GM19397 (cell line): ENCODE measurements around the gene ASPDH.
A peak's percentile ranks its signal among the peaks of the same experiment; 100 is the strongest.

Experiments used
- ATAC-seq: cut with Tn5 transposase; IDR thresholded peaks from one replicate; pipeline ENCODE4 v1.9.1; 2021; ENCODE audit warnings: mild to moderate bottlenecking, moderate library complexity; ENCODE audit not compliant: unreplicated experiment

Gene ASPDH

DNA sequence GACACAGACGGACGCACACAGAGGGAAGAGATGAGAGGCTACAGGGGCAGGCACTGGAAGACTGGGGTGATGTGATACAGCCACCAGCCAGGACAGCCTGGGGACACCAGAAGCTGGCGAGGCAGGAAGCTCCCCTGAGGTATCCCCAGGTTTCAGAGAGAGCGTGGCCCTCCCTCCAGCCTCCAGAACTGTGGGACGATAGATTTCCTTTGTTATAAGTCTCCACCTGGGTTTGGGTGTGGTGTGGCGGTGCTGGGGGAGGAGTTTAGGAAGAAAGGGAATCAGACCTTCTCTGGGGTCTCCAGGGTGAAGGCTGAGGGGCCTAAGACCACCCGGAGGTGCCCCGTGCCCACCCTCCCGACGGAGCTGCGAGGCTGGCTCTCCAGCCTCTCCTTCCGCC lies 2.7 kb upstream of the ASPDH start:
- ATAC-seq: no peak

DNA sequence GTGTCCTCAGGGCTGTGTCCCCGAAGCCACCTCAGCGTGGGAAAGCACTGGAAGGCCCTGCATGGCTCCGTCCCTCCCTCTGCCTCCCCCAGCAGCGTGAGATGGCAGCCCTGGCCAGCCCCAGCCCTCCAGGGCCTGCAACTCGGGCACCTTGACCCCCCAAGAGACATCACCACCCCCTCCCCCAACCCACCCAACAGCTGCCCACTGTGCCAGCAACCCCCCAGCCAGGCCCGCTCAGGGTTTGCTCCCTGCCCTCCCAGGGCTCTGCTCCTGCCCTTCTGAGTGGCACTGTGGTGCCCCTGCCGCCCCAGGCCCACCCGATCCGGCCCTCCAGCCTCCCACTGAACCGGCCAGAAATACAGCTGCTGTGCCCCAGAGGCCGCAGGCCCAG lies 1.5 kb upstream of the ASPDH start:
- no peak for ATAC-seq

DNA sequence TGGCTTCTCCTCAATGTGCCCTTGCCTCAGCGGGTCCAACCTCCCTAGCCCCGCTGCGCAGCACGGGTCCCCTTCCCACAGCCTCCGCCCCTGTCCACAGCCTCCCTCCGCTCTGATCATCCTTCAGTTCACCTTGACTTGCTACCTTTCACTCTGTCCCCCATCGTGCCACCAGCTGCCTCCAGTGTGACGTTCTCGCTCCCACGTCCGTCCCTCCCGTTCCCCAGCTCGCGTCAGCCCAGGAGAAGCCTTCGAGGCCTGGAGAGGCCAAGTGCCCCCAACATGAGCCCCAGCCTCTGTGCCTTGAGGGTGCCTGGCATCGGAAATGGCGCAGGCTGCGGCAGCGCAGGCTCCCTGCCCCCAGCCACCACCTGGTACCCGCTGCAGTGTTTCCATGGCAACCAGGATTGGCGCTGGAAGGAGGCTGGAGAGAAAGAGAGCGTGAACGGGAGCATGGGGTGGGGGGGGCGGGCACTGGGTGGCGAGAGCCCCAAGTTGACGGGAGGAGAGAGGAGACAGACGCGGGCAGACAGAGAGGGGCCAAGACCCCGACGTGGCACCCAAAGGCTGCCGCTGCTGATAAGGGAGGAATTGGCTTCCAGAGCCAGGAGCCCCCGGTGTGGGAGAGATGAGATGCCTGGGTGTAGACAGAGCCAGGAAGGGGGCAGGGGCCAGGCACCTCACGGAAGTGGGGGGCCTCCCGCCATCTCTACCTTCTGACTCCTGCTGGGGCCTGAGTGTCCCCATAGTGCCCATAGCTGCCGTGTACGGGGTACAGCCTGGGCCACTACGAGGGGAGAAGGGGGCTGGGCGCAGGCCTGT lies 844 bp upstream of the ASPDH start:
- ATAC-seq: no peak

DNA sequence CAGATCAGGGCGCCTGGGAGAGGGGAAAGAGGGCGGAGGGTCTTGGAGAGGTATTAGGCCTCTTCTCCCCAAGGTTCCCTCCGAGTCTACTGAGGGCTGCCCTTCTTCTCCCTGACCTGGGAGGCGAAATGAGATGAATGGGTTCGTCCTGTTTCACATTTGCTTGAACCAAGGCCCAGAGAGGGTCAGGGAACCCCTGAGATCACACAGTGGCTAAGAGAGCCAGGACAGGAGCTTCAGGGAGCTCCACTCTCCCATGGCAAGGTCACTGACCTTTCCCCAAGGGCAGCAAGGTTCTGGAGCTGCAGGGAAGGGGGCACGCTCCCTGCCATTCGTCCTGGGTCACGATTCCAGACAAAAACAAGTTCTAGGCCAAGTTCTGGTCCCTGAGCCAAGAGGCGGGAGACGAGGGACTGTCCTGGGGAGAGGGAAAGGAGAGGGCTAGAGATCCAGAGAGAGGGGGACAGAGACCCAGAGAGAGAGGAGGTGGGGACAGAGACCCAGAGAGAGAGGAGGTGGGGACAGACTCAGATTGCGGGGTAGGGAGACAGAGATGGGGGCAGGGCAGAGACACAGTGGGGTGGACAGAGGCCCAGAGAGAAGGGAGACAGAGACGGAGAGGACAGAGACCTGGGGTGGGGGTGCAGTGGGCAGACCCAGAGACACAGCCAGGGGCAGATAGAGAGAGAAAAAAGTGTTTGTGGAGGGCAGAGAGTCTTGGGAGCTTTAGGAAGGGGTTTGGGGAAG lies 541 bp downstream of the ASPDH start:
- no peak for ATAC-seq

DNA sequence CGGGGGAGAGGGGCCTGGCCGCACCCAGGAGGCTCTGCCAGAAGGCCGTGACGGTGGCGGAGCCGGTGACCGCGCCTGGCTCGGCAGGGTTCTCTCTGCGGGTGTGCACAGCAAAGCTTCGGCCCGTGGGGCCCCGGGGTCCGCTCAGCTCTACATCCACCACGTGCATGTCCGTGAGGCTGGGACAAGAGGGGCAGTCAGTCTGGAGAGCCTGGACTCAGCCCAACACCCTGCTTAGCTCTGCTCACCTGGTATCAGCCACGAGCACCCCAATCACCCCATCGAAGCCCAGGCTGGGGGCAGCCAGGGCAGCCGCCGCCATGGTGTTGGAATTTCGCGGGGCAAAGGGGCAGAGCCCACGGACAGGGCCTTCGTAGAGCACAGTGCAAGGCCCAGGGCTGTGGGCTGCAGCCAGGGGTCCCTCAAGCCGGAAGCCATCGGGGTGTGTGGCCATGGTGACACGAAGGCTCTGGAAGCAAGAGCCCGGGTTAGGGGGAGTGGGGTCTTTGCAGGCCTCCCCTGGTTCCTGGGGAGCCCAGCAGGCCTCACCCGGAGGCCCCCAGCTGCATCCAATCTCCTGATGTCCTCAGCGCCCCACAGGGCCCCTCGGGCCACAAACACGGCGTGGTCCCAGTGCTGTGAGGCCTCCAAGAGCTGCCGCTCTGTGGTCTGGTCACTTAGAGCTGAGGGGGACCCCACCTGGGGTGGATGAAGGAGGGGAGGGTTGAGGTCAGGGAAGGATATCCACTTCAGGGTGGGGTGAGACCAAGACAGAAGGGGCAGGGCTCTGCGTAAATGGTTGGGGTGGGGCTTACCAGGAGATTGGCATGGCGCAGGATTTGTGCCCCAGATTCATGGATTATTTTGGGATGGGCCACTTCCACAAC lies 1.4 kb downstream of the ASPDH start:
- no peak for ATAC-seq

DNA sequence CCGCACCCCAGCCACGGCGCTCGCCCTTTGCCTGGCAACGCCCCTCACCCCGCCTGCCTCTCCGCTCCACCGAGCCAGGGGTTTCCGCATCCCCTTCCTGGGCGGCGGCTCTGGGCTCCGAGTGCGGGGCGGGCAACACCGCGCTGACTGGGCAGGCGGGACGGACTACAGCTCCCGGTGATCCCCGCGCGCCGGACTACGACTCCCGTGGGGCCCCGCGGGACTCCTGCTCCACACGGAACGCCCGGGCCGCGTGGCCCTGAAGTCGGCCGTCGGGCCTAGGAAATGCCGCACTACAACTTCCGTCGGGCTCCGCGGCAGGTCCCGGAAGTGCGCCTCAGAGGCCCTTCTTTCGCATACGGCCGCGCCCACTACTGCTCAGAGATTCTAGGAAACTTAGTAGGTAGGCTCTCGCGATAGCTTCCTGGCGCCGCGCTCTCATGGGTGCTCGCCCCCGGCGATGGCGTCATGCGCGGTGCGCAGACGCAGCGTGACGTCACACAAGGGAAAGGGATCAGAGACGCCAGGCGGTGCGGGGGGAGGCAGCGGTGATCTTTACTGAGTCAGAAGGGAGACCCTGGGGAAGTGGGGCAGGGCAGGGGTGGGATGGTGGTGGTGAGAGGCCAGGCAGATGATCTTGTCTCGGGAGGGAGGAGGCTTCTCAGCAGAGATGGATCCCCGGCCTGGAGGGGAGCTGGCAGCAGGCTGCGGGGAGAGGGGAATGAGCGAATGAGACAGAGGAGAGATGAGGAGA lies 2.5 kb downstream of the ASPDH start, which contains the start of gene JOSD2:
Gene JOSD2, minus strand, starts transcription at position 123 of the 754 bp plus-strand sequence. CDS start 760 bp downstream, outside the sequence.
- ATAC-seq: peak; percentile 92

DNA sequence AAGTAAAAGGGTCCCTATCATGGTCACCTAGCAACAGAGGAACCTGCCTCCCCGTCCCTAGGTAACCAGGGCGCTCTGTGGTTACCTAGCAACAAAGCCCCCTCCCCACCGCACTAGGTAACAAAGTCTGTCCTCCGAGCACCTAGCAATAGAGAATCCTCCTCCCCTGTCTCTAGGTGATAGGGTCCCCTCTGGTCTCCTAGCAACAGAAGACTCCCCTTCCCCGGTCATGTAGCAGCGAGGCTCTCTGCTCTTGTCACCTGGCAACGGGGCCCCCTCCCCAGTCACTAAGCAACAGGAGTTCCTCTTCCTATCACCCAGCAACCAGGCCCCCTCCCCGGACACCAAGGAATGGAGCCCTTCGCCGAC lies 3.0 kb downstream of the ASPDH start:
- ATAC-seq: no peak

DNA sequence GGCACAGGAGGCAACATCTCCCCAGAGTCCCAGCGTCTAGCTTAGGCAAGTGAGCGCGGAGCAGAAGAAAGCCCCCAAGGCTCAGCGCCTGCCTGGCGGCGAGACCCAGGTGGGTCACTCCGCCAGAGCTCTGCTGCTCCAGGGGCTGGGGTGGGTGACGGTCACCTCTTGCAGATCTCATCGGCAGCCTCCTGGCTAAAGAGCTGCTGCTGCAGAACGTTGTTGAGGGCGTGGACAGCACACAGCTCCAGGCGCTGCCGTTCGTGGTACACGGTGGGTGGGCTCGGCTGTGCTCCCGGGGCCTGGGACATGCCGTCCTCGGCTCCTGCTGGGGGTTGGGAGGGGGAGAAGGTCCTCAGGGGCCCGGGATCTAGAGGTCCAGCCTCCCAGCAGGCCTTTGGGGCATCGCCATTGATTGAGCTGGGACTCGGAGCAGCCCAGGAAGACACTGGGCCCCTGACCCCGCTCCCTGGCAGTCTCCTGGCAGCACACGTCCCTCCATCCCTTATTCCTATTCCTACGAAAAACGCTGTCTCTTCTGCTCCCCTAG lies 3.5 kb downstream of the ASPDH start:
- ATAC-seq: no peak

DNA sequence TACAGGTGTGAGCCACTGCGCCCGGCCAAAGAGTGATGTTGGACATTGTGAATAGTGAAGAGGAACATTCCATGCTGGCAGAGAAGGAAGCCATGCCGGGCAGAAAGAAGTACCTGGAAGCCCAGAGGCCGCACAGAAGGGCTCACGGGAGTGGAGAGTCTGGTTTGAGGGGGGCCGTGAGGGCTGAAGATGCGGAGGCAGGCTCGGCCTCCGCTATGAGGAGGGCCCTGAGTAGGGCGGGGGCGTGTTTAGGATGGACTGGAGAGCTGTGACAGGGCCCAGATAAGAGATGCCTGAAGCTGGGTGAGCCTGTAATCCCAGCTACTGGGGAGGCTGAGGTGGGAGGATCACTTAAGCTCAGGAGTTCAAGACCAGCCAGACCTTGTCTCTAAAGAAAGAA lies 4.3 kb downstream of the ASPDH start:
- ATAC-seq: no peak

DNA sequence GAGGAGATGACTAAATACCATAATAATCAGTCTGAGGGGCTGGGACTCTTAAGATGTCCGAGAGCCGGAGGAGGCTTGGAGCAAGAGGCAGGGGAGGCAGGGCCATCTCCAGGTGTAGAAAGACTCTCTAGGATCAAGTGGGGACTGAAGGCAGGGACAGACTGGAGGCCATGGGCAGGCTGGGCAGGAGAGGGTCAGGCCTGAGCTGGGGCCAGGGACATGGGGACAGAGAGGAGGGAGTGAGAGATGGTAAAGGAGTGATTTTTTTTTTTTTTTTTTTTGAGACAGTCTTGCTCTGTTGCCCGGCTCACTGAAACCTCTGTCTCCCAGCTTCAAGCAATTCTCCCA lies 4.9 kb downstream of the ASPDH start:
- no peak for ATAC-seq

DNA sequence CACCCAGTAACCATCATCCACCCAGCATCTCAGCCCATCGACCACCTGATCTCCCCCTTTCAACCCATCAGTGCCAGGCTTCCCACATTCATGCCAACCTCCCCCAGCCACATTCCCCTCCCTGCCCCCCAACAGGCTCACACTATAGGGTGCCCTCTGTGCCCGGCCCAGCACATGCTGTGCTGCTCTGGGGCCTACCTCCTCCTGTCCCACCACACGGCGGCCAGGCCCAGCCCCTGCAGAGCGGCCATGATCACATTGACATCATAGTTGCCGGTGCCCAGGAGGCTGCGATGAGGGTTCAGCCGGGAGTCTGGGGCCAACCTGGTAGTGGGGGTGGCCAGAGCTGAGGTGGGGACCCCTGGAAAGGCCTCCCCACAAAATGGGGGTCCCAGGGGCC lies 6.3 kb downstream of the ASPDH start:
- no peak for ATAC-seq

DNA sequence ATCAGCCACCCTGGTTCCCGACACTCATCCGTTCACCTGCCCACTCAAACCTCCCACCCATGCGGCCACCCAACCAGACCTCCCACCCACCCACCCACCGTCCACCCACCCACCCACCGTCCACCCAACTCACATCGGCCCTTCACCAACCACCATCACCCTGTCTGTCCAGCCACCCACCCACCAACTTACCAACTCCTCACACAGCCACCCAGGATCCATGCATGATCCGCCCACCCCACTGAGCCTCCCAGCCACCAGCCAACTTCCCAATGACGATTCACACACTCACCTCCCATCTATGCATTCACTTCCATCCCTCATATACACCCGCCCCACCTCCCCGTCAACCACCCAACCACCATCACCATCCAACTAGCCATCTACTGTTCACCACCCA lies 7.0 kb downstream of the ASPDH start:
- no peak for ATAC-seq

DNA sequence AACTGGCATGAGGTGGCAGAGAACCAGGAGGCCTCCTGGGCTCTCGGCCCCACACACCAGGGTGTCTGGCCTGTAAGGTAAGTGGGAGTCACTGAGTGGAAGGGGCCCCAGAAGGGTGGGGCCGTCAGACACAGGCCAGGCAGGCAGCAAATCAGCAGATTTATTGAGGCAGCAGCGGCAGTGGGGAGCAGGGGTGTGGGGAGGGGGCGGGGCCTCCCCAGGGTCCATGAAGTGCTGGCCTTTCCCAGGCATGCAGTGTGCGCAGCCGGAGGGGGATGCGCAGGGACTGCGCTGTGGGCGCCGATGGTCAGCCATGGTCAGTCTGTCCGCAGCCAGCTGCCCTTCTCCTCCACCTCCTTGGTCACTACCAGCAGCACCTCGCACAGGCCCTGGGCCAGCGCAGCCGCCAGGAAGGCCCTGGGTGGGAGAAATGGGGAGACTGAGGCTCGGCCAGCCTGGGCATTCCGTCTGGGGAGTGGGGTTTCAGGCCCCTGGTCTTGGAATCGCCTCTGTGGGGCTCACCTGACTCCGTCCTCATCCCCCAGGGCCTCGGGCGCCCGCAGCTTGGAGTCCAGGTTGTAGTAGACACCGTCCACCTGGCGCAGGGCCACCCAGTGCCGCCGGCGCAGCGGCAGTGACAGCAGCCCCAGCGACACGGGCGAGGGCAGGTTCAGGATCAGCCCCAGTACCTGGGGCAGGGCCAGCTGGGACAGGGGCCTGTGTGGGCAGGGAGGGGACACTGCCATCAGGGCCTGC lies 7.7 kb downstream of the ASPDH start:
- no peak for ATAC-seq

DNA sequence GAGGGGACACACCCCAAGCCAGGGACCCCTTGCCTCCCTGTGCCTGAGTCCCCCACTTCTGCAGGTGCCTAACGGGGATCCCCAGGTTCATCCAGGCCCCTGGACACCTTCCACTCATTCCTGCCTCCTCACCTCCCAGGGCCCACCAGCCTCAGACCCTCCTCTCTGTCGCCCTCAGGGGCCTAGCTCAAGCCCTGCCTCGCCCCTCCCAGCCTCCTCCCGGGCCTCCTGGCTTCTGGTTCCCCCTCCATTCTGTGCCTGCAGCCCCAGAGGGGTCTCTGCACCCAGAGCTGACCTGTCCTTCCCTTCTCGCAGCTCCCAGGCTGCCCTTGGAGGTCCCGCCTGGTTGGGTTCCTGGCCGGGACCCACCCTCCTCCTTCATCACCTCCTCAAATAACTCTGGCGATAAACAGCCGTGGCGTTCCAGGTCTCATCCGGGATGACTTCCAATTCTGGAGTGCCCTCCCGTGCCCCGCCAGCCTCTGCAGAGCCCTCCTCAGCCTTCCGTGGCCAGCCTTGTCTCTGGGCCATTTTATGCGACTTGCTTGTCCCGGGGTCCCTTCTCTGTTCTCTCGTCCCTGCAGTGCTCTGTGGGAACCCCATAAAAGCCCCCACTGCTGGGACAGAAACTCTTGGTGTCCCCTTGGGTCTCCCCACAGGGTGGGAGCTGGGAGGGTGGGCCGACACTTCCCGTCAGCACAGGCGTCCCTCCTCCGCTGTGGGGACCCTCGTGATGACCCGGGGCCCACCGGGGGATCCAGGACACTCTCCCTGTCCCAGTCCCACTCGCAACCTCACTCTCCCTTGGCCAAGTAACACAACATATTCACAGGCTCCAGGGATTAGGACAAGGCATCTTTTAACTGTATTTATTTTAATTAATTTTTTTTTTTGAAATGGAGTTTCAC lies 11.9 kb downstream of the ASPDH start:
- ATAC-seq: no peak

DNA sequence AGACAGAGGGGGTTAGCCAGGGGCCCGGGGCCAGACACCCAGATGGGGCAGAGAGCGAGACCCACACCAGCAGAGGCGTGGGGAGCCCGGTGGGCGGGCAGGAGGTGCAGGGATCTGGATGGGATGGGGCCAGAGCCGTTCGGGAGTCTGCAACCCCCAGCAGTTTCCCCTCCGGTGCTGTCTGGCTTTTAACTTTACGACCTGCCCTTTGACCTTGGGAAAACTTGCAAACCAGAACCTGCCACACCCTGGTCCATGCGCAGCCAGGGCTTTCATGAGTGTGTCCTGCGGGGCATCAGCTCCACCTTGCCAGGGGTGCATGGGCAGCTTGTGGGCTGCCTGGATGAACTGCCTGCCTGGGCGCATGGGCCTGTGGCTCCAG lies 12.5 kb downstream of the ASPDH start:
- no peak for ATAC-seq

DNA sequence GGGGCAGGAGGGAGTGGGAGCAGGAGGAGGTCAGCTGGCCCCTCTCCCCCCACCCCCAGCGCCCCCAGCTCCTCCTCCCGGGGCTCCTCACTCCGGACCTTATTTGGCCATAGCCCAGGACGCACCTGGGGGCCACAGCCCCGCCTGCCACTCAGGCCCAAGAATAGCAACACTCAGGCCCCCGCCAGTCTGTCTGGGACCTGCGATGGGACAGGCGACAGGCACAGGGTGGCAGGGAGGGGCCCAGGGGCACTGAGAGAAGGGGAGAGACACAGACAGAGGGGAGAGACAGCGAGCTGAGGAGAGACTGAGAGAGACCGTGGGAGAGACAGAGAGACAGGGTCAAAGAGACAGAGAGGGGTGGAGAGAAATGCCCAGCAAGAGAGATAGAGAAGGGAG lies 13.0 kb downstream of the ASPDH start:
- no peak for ATAC-seq

DNA sequence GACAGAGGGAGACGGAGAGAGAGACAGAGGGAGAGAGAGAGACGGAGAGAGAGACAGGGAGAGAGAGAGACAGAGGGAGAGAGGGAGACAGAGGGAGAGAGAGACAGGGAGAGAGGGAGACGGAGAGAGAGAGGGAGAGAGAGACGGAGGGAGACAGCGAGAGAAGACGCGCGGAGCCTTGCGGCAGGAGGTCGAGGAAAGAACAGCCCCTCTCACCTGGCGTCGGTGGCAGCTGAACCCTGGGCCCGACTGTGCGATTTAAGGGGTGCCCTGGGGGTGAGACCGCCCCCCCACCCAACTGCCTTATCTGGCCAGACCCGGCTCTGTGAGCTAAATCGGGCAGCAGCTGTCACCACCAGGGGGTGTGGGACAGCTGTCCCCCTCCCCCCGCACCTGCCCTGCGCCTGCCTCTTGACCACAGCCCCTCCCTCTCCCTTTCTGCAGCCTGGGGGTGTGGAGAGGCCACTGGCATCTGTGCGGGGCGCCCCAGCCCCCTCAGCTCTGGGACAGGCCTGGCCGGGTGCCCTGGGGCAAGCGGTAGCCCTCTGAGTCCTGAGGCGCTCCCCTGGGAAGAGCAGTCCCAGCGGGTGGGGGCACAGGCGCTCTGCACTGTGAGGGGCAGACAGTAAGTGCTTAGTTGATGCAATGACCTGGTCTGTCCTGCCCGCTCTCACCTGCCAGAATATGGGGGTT lies 13.5 kb downstream of the ASPDH start:
- no peak for ATAC-seq
